GM18499 (cell line): ENCODE data around the gene ZNF536.

Experiments
- ATAC-seq: cut with Tn5 transposase; IDR thresholded peaks from one replicate; pipeline ENCODE4 v1.9.1; 2021; ENCODE audit warnings: moderate number of reproducible peaks; ENCODE audit not compliant: insufficient read depth, unreplicated experiment

ZNF536 gene

DNA sequence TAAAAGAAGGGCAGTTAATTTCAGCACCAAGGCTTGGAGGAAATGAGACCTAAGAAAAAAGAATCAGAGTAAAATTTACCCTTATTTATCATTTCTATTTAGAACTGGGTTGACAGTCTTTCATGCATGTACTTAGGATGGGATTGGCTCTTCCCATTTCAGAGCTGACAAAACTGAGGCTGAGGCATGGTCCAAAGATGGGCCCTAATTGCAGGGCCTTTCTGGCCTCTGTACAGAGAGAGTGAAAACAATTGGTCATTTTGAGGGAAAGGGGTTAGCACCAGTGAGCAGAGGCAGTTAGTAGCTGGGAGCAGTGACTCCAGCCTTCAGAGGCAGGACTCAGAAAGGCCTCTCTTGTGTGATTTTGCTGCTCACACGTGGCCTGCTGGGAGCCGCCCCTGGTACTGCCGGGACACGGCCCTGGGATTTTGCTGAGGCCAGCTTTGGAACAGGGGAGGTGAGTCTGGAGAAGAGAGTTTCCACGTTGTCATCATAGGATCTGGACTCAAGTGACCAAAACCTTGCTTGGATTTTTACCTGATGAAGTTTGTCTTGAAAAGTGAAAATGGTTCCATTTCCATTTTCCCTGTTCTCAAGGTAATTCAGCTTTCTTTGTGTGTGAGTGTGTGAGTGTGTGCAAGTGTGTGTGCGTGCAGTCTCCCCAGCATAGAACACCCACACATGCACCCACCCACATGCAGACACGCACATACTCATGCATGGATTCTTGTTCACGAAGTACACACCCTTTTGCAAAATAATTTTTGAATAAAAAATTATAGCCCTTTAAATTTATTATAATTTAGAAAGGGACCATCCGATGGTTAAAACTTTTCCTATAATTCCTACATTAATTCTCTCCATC, at the start of gene ZNF536:
TSS of gene ZNF536 (plus strand) at position 425 of the 865 bp plus-strand sequence. CDS start 71,179 bp downstream, outside the sequence.
- ATAC-seq: no peak

DNA sequence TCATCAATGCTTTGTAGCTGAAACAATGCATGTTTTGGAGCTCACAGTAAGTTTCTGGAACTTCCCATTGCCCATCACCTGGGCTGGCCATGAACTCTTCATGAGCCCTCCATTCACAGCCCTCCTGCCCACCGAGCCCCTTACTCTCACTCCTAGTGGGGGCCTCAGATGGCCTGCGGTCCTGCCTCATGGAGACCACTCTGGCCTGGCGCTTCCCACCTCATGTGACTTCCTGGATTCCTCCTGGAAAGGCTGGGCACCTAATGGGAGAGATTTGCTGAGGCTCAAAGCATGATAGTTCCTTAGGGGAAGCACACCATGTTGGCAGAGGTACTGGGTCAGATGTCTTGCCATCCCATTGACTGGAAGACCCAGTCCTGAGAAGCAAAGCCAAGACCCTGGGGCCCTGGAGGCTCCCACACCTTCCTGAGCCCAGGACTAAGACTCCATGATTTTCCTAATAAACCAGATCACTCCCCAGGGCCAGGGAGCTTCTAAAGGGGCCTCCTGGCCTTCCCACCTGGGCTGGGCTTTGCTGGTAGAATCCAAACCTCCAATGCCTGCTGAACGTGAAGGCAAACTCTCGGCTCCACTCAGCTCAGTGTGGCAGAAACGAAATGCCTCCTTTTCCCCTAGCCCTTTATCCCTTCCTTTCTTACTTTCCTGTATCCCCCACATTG, 49.4 kb upstream of the ZNF536 start:
- ATAC-seq: no peak

DNA sequence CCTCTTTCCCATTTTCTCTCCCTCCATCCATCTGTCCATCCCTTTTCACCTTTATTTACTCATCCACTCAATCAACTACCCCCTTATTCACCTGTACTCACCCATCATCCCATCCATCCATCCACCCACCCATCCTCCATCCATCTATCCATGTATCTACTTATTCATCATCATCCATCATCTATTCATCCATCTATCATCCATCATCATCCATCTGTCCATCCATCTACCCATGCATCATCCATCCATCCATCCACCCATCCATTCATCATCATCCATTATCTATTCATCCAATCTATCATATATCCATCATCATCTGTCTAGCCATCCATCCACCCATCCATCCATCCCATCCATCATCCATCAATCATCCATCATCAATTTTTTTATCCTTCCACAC, 48.3 kb upstream of the ZNF536 start:
- no peak for ATAC-seq

DNA sequence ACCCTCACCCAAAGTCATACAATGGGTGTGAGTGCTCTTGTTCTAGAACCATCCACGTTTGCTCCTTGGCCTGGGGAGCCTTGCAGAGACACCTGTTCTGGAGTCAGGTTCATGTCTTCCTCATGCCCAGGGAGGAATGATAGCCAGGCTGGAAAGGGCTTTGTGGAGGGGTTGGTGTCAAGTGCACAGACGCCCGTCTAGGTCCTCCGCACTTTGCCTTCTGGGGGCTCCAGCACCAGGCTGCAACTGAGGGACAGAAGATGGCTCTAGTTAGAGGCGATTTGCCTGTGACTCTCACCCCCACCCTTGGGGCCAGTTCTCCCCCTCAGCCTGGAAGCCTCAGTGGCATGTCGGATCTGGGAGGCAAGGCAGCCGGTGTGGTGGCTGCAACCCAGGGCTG, 47.2 kb upstream of the ZNF536 start:
- ATAC-seq: no peak

DNA sequence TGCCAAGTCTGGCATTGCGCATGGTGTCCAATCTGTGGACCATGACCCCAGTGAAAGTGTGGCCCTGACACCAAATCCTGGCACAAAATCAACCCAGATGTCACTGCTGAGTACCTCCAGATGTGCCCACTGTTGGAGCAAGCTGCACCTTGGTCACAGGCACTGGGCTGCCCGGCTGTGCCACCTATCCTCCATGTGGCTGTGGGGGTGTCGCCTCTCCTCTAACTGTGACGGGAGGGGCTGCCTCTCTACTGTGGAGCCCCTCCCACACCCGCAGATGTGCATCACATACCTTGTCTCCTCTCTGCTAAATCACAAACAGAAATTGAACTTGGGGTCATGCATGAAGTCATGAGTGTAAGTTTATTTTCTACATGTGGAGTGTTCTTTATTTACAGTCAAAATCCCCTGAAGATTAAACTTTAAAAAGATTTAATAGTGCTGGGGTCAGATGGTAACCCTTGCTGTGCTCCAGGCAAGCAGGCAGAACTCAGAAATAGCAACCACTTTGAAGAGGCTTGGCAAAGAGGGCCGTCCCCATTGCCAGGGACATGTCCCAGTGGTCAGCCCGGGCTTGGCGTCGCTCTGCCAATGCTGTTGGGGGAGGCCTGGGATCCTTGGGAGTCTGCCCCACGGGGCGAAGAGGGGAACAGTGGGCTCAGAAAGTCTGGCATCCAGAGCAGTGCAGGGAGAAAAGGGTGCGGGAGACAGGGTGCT, 46.4 kb upstream of the ZNF536 start:
- ATAC-seq: no peak

DNA sequence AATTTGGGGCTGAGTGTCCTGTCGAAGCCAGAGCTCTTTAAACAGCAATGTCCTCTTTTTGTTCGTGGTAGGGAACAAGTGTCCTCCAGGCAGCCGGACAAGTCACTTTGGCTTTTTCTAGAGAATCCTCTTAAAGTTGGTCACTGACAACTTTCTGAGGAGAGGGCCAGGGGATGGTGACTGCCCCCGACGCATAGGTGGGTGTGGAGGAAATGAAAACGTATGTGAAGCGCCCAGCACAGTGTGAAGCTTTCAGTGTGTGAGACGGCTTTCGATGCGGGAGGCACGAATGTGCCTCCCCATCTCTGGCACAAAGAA, 45.8 kb upstream of the ZNF536 start:
- ATAC-seq: no peak

DNA sequence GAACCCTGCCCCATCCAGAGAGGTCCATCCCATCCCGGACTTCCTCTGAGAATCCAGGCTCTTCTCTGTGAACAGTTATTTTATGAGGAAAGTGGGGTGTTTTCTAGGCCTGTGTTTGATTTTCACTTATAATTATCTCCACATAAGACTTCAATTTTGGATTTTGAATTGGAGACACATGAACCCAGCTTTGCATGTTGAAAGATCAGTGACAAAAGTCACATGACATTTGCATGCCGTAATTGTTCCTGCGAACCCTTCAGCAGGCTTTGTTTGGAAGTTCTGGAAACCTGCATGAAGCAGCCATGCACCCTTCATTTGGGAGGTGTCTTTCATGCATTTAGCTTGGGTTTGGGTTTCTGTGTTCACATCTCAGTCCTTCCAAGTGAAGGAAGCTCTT, 44.9 kb upstream of the ZNF536 start:
- ATAC-seq: no peak

DNA sequence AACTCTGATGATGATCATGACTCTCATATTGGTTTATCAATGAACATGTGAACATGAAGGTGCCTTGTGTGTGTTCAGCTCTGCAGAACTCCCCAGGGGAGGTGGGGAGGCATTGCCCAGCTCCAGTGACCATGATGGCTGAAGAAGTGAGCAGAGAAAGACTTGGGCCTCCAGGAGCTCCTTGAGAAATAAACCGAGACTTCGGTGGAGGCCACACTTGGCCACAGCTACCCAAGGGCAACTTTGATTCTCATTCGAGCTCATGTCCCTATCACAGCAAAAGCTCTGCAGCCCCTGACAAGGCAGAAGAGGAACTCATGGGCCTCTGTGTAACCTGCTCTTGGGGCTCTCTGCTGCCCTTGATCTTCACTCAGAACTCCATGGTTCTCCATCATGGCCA, 44.1 kb upstream of the ZNF536 start:
- no peak for ATAC-seq

DNA sequence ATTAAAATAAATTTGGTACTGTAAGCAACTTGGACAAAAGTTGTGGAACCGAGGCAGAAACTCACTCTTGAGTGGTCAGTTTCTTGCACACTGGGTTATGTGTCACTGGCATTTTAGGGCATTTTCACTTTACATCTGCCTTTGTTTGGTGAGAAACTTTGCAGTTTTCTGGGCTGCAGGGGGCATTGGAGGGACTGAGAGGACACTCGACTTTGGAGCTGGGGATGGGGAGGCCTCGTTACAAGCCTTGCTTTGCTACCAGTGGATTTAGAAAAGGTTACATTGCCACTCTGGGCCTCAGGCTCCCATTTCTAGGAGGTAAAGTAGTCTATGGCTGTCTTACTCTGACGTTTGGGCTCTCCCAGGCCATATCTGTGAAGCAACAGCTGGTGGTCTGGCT, 41.9 kb upstream of the ZNF536 start:
- no peak for ATAC-seq

DNA sequence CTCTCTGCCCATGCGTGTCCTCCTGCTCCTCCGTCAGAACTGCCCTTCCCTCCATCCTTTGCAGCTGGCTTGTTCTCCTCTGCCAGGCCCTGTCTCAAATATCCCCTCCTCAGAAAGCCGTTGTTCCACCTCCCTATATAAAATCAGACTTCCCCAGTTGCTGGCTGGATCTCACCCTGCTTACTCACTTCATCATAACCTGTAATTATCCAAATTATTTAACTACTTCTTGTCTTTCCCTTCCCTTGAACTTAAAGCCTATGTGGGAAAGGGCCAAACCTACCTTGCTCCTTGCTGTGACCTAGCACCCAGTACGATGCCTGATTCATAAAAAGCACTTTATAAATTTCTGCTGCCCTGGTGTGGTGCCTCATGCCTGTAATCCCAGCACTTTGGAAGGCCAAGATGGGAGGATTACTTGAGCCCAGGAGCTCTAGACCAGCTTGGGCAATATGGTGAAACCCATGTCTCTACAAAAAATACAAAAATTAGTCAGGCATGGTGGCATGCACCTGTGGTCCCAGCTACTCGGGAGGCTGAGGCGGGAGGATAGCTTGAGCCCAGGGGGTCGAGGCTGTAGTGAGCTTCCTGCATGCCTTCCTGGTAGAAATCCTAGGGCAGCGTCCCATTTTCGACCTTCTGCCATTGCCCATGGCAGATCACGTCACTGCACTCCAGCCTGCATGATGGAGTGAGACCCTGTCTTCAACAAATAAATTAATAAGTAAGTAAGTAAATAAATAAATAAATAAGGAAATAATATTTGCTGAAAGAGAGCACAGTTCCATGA, 39.5 kb upstream of the ZNF536 start:
- no peak for ATAC-seq

DNA sequence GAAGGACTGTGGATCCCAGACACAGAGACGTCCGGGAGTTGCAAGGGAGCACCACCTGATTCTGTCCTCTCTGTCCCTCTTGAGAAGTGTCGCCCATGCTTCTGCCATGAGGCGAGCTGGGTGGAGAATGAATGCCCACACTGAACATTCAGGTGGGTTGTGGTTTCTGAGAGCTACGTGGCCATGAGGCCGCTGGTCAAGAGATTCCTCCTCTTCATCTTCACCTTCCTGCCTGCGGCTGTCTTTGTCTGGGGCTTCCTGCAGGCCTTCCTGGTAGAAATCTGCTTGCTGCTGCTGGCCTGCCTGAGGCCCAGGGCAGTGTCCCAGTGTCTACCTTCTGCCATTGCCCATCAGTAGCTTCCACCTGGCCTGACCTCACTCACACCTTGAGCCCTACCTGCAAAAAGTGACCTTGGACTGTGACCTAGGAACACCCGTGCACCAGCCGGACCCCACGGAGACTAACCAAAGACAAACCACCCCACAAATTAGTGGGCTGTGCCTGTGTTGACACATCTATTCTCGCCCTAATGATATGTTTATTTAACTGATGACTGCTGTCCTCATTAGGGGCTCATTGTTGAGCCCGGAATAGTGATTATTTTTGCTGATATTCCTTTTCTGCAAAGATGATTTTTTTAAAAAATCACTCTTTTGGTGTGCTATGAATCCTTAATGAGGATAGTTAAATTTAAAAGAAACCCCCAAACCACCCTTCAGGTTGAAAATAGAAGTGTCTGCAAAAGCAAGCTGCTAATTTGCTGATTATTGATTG, 38.7 kb upstream of the ZNF536 start:
- no peak for ATAC-seq

DNA sequence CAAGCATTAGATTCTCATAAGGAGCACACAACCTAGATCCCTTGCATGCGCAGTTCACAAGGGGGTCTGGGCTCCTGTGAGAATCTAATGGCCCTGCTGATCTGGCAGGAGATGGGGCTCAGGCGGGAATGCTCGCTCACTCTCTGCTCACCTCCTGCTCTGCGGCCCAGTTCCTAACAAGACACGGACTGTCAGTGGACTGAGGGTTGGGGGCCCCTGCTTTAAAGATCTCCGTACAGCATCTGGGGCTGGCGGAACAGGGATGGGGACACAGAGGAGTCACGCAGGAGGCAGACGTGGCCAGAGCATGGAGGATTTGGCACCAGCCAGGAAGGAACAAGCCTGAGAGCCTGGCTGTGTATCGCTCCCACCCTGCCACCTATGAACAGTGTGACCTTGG, 37.3 kb upstream of the ZNF536 start:
- no peak for ATAC-seq

DNA sequence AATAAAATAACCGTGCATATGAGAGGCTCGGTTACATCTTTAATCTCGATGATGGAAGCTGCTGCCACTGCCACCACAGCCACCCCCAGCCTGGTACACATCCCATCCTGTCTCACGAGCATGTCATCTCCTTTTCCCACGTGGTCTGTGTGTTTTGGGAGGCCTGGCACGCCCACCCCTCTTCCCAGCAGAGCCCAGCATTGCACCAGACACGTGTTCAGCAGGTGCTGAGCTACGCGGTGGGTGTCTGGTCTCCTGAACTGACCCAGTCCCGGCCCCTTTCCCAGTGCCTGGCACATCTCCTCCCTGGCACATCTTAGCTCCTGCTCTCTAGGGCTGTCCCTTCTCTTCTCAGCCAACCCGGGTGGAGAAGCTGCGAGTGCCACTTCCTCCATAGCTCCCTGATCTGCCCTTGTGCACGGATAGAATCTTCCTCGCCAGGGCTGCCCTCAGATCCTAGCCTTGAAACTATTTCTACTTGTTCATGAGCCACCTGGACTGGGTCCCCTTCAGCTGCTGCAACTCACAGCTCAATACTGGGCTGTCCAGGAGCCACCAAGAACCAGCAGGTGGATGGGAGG, 36.8 kb upstream of the ZNF536 start:
- no peak for ATAC-seq

DNA sequence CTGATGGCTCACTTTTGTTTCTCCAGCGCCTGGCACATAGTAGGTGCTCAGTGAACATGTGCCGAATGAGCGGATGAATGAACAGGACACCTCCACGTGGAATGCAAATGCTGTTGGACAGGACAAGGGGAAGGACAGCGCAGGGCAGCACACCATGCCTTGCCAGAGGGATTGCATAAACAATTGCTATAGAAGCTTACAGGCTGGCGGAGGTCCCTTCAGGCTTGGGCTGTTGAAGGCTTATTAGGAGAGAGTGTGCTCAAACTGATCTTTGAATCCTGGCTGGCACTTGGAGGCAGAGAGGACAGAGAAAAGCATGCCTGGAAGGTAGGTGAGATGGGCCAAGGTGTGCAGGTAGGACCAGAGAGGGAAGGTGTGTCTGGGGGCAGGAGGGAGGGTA, 35.9 kb upstream of the ZNF536 start:
- ATAC-seq: no peak

DNA sequence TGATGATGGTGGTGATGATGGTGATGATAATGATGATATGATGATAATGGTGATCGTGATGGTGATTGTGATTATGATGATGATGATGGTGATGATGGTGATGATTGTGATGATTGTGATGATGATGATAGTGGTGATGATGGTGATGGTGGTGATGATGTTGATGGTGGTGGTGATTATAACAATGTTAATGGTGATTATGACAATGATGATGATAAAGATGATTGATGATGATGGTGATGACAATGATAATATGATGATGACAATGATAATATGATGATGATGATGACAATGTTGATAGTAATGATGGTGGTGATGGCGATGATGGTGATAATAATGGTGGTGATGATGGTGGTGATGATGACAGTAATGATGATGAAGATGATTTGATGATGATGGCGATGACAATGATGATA, 34.1 kb upstream of the ZNF536 start:
- no peak for ATAC-seq

DNA sequence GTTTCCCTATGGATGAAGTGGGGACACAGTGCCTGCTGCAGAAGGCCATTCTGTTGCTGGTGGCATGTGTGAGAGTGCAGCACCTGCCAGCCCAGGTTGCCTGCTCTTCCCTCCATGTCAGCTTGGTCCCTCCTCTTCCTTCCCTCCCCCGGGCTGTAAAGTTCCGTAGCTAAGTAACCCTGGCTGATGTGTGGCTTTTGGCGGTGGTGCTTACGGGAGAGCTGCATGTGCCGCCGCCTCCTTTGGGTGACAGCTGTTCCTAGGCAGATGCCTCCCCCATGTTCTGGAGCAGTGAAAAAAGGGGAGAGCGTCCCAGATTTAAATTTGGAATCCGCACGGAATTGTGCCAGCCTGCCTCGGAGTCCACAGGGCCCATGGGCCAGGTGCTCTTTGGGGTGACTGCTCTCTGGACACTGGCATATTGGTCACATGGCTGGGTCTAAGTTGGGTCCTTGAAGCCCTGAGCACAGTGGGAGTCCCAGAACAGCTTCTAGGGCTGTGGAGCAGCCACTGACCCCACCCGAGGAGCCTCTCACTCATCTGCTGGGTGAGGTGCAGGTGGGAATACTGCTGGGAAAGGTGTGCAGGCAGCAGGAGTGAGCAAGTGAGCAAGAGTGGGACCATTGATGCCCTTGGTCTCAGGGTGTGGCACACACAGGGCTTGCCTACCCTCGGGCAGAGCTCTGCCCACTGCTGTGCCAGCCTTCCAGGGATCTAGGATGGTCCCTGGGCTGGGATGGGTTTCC, 33.1 kb upstream of the ZNF536 start:
- no peak for ATAC-seq

DNA sequence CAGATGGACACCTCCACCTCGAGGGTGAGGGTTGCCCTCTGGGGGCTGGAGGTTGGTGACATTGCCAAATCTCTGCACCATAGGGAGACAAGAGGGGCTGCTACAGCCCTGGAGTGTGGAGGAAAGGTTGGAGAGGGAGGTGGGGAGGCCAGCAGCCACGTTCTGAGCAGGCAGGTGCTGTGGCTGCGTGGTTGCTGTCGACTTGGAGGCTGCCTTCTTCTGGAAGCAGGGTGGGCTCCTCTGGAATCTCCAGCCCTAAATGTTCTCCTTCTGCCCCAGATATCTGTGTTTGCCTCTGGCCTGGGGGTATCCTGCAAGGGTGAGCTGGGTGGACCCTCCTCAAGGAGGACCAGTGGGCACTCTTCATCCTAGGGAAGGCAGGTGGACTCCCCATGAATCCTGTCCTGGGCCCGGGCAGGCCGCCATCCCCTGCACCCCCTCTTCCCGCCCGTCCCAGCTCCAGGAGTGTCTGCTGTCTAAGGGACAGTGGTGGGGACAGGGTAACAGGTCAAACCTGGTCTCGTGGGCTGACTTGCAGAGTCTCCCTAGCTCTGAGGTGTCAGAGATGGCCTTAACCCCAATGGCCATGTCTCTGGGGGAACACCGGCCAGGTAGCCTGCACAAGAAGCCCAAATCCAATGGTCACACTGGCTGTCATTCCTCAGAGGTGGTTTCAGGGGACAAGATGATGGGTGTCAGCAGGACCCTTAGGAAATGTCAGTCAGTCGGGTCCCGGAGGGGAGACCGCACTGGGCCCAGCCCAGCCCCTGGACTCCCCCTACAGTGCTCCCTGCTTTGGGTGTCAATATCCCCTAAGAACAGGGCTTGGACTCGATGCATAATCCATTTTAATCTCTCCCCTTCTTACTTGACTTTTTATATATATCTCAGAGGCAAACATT, 32.3 kb upstream of the ZNF536 start:
- ATAC-seq: no peak
